Epithelial cell of esophagus (primary cell): ENCODE measurements around the gene CIDEA.
A peak's percentile ranks its signal among the peaks of the same experiment; 100 is the strongest.

Experiments
- DNase-seq: peaks from one replicate; pipeline ENCODE4 v3.0.0; 2010; ENCODE audit warnings: low read depth
- H3K4me3 ChIP-seq: 2 replicates; pipeline ENCODE4 v1.5.1; 2011; ENCODE audit warnings: mild to moderate bottlenecking, low read length, control low read depth
- CTCF ChIP-seq: IDR thresholded peaks from 2 replicates; pipeline ENCODE4 v1.5.1; 2011; ENCODE audit warnings: low read depth, mild to moderate bottlenecking, low read length, control low read depth, inconsistent platforms; ENCODE audit not compliant: insufficient read depth; ENCODE audit errors: missing control alignments

CIDEA gene

DNA sequence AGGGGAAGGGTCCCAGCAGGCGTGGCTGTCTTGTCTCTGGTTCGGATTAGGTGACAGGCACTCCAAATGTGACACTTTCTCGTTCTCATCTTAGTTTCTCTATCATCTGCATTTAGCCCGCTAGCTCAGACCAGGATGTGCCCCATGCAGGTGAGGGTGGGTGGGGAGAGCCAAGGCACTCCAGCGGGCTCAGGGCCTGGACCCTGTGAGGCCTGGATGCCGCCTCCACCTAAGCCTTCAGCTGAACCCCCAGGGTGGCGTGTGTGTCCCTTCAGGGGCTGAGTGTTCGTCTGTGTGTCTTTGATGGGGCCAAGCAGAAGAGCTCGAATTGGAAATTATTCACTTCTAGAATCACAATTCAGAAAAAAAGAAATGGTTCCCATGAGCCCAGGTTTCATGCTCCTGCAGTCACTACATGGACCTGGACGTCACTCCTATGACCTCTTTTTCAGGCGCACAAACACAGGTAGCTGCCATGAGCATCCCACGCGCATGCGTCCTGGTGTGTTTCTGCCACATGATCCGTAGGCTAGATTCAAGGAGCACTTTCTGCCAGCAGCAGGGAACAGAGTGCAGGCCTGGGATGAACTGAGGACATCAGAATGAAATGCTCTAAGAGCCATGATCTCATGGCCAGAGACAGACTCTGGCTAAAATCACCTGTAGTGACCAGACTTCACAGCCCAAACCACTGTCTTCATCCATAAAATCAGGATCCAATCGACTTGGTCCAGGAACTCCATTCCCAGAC is 25.8 kb downstream of the CIDEA start:
- no peak for DNase-seq
- H3K4me3 ChIP-seq = no peak overlapping the region
- no peak for TF ChIP-seq CTCF

GRCh38 chr18:12281861-12282260 is 27.7 kb downstream of the CIDEA start:
- TF ChIP-seq CTCF = no peak
- DNase-seq = no peak

GRCh38 chr18:12282442-12283039 is 28.4 kb downstream of the CIDEA start:
- DNase-seq = peak; percentile 94
- TF ChIP-seq CTCF = no peak
- no peak overlapping the region for H3K4me3 ChIP-seq

More at GRCh38 chr18:12281861-12282260, 27.7 kb downstream of the CIDEA start:
- no peak overlapping the region for H3K4me3 ChIP-seq

- TF ChIP-seq CTCF = peak; percentile 40
- peak; percentile 96 for DNase-seq
- H3K4me3 ChIP-seq = no peak overlapping the region
Observed at GRCh38 chr18:12283256-12283655, 29.1 kb downstream of the CIDEA start.

- DNase-seq = no peak
- no peak for TF ChIP-seq CTCF
- H3K4me3 ChIP-seq = no peak overlapping the region
Observed at GRCh38 chr18:12283666-12284065, 29.5 kb downstream of the CIDEA start.

- peak overlapping the region; percentile 56 for H3K4me3 ChIP-seq
- TF ChIP-seq CTCF = no peak
- DNase-seq = peak; percentile 60
Observed at GRCh38 chr18:12287131-12287681, 33.0 kb downstream of the CIDEA start.
